ENCODE data around the gene OCA2. TPM values are rescaled to one million over a fixed set of nuclear protein-coding genes. Genes with fewer than 3 reads are reported as not detected.

Gene OCA2
- total and polyA plus RNA-seq, 2 donors from 2014 or later, result 0.45 to 2.5 TPM

- Histone ChIP-seq H3K4me3 (ENCODE audit: low read length in 3 of 3) (no peak overlapping the region), H3K27me3 (ENCODE audit: control insufficient read depth, insufficient read depth, low read length) (no peaks in the 10 kb centered on the region), H3K27ac (ENCODE audit: low read depth in 2 of 2, low read length in 2 of 2) (no peak overlapping the region), H3K4me1 (ENCODE audit: control insufficient read depth in 2 of 3, insufficient read depth in 2 of 3, low read depth in 1 of 3, low read length in 3 of 3) (no peaks in the 10 kb centered on the region), H3K36me3 (ENCODE audit: control insufficient read depth in 2 of 3, insufficient read depth in 3 of 3, low read length in 3 of 3) (no peaks in the 10 kb centered on the region), H3K9ac (ENCODE audit: low read length in 3 of 3) (no peak overlapping the region), H3K9me3 (ENCODE audit: control insufficient read depth in 2 of 3, insufficient read depth in 1 of 3, low read length in 3 of 3) (no peaks in the 10 kb centered on the region)
- no peak for FAIRE-seq
- no peak for TF ChIP-seq CTCF (IDR thresholded peaks at IDR 0.05; ENCODE audit: borderline replicate concordance, extremely low read depth, insufficient read depth)
- intact Hi-C loops (cut with DNase I), result no loop called here
- DNase-seq, result no peak
These were observed 92.8 kb downstream of the OCA2 start for GRCh38 chr15:28006116-28006905.

- DNase-seq, result no peak
- TF ChIP-seq CTCF (IDR thresholded peaks at IDR 0.05; ENCODE audit: borderline replicate concordance, extremely low read depth, insufficient read depth), result no peak
- Histone ChIP-seq H3K36me3 (ENCODE audit: control insufficient read depth in 2 of 3, insufficient read depth in 3 of 3, low read length in 3 of 3) (no peaks in the 10 kb centered on the region), H3K27ac (ENCODE audit: low read depth in 2 of 2, low read length in 2 of 2) (no peak overlapping the region), H3K4me3 (ENCODE audit: low read length in 3 of 3) (no peak overlapping the region), H3K4me1 (ENCODE audit: control insufficient read depth in 2 of 3, insufficient read depth in 2 of 3, low read depth in 1 of 3, low read length in 3 of 3) (no peaks in the 10 kb centered on the region), H3K9ac (ENCODE audit: low read length in 3 of 3) (no peak overlapping the region), H3K9me3 (ENCODE audit: control insufficient read depth in 2 of 3, insufficient read depth in 1 of 3, low read length in 3 of 3) (no peaks in the 10 kb centered on the region), H3K27me3 (ENCODE audit: control insufficient read depth, insufficient read depth, low read length) (no peaks in the 10 kb centered on the region)
- FAIRE-seq, result no peak
- intact Hi-C loops (cut with DNase I), result no loop called here
These were observed 94.0 kb downstream of the OCA2 start for GRCh38 chr15:28005004-28005527.

- Histone ChIP-seq H3K4me3 (ENCODE audit: low read length in 3 of 3) (no peak overlapping the region), H3K27me3 (ENCODE audit: control insufficient read depth, insufficient read depth, low read length) (no peaks in the 10 kb centered on the region), H3K27ac (ENCODE audit: low read depth in 2 of 2, low read length in 2 of 2) (no peak overlapping the region), H3K4me1 (ENCODE audit: control insufficient read depth in 2 of 3, insufficient read depth in 2 of 3, low read depth in 1 of 3, low read length in 3 of 3) (no peaks in the 10 kb centered on the region), H3K9ac (ENCODE audit: low read length in 3 of 3) (no peak overlapping the region), H3K9me3 (ENCODE audit: control insufficient read depth in 2 of 3, insufficient read depth in 1 of 3, low read length in 3 of 3) (no peaks in the 10 kb centered on the region), H3K36me3 (ENCODE audit: control insufficient read depth in 2 of 3, insufficient read depth in 3 of 3, low read length in 3 of 3) (no peaks in the 10 kb centered on the region)
- FAIRE-seq, result no peak
- TF ChIP-seq CTCF (IDR thresholded peaks at IDR 0.05; ENCODE audit: borderline replicate concordance, extremely low read depth, insufficient read depth), result no peak
- no peak for DNase-seq
- intact Hi-C loops (cut with DNase I), result no loop called here
These were observed 94.7 kb downstream of the OCA2 start for GRCh38 chr15:28004143-28005003.
